ENCODE data around the gene TMEM121.

GRCh38 chr14:105505101-105505500, 21.3 kb upstream of the TMEM121 start:
- no peak for TF ChIP-seq GABPA (IDR thresholded peaks at IDR 0.05; ENCODE audit: low read depth)
- no peak for TF ChIP-seq STAT3 (IDR thresholded peaks at IDR 0.05; ENCODE audit: low read depth, low read length)
- no peak for TF ChIP-seq MYC (IDR thresholded peaks at IDR 0.05; ENCODE audit: insufficient read depth, insufficient read length, insufficient replicate concordance, low read length, severe bottlenecking)
- no peak for TF ChIP-seq CTCF (IDR thresholded peaks at IDR 0.05 in 2 of 3, conservative IDR thresholded peaks at IDR 0.05 in 1 of 3; ENCODE audit: control insufficient read depth in 2 of 3, extremely low read depth in 1 of 3, insufficient read depth in 1 of 3, low read depth in 3 of 3, low read length in 3 of 3)
- no peak for TF ChIP-seq PRDM15 (CRISPR knock-in tag; IDR thresholded peaks at IDR 0.05)
- TF ChIP-seq ATF3 (IDR thresholded peaks at IDR 0.05; ENCODE audit: borderline replicate concordance, extremely low read depth, low read depth, low read length) = no peak

Measured in GM12878 (cell line).